ENCODE results near the gene UQCR11.

UQCR11 gene

DNA sequence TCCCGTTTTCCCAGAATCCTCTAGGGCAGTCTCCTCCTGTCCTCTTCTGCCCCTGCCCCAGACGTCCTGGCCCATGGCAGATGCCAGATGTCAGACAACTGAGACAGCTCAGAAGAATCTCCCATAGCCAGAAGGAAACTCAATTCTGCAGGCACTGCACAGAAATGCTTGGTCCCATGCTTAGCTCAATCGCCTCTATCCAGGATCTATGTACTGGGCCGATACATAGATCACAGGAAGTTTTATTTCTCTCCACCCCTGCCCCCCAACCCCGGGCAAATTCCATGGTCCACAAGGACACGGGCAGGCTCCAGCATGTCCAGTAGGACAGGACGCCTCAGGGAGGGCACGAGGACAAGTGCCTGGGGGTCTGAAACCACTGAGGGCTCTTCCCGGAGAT lies 17.4 kb downstream of the UQCR11 start:
- no peak for DNase-seq

DNA sequence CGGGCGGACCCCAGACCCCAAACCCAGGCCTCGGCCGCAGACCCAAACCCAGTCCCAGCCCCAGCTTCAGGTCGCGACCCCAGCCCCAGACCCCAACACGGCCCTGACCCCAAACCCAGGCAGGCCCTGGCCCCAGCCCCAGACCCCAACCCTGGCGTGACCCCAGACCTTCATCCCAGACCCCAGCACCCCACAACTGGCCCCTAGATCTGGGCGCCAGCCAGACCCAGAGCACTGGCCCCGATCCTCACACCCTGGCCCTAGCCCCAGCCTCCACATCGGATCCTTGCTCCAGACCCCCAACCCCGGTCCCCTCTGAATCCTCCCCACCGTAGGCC lies 20.1 kb downstream of the UQCR11 start:
- no peak for DNase-seq

DNA sequence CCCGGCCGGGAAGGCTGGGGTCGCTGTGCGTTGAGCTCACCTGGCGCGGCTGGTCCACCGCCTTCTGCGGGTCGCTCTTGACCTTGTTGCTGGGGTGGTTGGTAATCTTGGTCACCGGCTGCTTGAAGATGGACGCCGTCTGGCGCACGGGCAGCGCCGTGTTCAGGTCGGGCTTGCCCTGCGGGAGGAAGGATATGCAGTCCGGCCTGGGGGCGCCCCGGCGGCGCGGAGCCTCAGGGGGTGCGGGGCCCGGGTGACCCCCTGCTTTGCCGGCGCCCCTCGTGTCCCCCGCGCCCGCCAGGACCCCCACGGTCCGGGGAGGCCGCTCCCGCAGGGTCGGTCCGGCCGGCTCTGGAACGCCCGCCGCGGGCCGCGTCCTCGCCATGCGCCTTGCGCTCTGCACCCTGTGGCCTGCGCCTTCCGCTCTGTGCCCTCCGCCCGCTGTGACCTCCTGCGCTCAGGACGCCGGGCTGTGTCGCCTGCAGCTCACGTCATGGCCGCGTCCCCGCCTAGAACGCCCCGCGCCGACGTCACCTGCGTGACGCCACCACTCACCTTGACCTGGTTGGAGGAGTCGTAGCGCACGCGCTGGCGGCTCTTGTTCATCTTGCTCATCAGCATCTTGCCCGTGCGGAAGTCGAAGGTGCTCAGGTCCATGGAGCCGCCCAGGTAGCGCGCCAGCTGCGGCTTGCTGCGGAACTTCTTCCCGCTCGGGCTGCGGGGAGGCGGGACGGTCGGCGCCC lies 20.6 kb downstream of the UQCR11 start:
- no peak for DNase-seq

- DNase-seq: no peak
Measured at GRCh38 chr19:1582201-1582600, 23.1 kb downstream of the UQCR11 start.

DNA sequence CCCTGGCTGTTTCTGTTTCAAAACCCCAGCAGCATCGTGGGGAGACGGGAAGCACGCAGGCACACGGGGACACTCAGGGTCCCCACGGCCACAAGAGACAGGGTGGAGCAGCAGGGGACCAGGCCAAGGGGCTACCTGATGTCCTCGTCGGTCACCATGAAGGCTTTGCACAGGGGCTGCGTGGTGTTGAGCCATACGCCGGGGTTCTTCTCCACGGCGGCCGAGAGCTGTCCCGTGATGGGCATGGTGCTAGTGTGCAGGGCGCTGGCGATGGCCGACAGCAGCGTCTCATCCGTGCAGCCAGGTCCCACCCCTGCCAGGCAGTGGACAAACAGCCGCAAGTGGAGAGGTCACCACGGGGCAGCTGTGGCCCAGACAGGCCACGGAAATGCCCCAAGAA lies 24.3 kb downstream of the UQCR11 start:
- DNase-seq: no peak

DNA sequence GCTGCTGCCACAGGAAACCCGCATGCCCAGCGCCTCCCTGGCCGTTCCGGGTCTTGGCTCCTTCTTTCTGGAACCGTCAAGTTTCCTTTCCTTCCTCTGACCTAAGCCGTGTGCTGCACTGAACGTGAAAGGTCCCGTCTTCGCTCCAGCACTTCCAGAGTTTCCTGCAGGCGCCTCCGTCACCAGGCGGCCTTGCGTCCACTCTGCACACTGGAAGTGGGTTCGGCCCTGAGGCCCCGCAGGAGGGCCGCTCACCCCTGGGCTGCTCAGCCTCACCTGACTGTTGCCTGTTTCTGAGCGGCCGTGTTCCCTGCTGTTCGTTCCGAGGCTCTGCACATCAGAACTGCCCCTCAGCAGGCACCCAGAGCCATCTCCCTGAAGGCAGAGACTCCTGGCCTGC lies 24.9 kb downstream of the UQCR11 start:
- no peak for DNase-seq

GRCh38 chr19:1579222-1579621 lies 26.0 kb downstream of the UQCR11 start:
- DNase-seq: no peak

- DNase-seq: no peak
Measured at GRCh38 chr19:1577929-1578618, 27.2 kb downstream of the UQCR11 start.

DNA sequence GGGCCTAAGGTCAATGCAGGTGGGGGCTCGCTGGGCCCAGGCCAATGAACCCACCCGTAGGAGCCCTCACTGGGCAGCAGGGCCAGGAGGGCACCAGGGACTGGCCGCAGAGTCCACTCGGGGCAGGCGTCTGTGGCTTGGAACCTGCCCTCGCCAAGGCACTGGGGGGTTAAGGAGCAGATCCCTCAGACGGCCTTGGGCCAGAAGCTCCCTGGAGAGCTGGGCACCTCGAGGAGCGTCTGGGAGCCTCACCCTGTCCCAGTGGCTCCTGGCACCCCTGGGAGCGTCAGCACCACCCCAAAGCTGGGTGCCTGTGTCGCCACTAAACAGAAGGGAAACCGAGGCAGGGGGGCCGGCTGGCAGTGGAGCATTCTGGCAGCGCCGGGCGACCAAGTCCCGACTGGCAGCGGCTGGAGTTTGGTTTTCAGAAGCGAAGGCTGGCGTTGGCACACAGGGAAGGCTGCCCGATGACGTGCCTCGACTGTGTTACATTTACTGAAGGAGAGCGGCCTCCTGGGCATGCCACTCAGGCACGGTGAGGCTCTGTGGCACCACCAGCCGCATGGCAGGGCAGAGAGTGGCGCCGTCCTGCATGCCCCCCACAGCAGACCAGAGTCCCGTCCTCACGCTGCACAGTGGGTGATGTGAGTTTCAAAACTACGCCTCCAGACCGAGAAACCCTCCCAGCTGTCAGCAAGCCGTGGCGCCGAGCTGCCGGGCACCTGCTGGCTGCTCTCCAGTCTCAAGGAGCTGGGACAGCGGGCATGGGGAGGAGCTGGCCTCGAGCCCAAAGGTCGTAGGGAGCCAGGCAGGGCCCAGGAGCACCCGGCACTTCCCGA lies 28.0 kb downstream of the UQCR11 start:
- DNase-seq: no peak

GRCh38 chr19:1576242-1577089 lies 28.8 kb downstream of the UQCR11 start:
- no peak for DNase-seq

- no peak for DNase-seq
Measured at GRCh38 chr19:1575323-1576241, 29.7 kb downstream of the UQCR11 start.

DNA sequence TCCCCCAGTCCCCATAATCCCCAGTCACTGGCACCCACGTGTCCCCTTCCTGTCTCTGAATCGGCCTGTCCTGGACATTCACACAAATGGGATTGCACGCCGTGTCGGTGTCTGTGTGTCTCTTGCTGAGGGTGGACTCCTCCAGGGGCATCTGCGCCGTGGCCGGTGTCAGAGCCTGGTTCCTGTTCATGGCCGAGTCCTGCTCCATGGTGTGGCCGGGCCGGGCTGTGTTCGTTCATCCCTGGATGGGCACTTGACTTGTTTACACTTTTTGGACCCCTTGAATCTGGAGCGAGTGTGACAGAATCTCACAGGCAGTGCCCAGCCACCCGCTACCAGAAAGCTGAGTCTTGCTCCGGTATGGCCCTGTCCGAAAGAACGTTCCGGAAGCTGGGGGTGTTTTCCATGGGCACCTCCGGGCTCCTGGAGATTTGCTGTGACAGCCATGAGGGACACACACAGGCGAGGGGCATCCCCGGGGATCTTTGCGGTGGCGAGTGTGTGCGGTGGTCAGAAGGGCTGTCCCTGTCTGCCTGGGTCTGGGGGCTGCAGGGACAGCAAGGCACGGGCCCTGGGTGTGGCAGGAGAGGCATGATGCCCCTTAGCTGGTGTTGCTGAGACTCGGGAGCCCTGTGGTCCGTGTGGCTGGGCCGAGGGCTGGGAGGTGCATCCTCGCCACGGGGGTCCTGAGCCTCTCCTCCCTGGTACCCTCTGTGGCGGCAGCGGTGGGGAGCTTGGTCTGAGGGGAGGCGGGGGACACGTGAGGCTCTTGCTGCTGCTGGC lies 30.7 kb downstream of the UQCR11 start:
- no peak for DNase-seq

GRCh38 chr19:1572795-1573194 lies 32.5 kb downstream of the UQCR11 start:
- DNase-seq: no peak

GRCh38 chr19:1571358-1571757 lies 33.9 kb downstream of the UQCR11 start:
- DNase-seq: no peak

- DNase-seq: no peak
Measured at GRCh38 chr19:1570836-1571235, 34.4 kb downstream of the UQCR11 start.

GRCh38 chr19:1569997-1570396 lies 35.3 kb downstream of the UQCR11 start:
- DNase-seq: no peak

DNA sequence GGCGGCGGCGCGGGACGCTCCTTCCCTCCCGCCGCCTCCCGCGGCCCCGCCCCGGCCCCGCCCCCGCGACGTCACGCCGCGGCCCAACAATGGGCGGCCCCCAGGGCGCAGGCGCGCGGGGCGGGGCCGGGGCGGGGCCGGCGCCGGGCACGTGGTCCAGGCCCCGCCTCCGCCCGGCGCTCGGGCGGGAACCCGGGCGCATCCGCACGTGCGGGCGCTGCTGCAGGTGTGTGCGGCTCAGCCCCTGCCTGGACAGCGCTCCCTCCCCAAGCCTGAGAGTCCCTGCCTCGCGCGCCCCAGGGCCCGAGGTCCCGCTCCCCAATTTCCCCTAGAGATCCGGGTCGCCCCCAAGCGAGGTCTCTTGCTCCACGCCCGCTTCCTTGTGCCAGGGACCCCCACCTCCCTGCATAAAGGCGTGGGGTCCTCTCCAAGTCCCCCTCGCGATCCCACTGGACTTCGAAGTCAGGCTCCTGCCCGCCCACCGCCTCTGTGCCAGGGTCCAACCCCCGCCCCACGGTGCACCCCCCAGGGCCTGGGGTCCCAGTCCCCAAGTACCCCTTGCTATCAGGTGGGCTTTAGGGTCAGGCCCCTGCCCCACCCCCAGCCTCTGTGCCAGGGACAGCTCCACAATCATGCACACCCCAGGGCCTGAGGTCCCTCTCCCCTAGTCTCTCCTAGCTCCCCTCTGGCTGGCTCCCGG lies 36.8 kb downstream of the UQCR11 start, which contains the start of gene MEX3D:
Gene MEX3D, minus strand, starts transcription at position 6 of the 700 bp plus-strand sequence. CDS start 267 bp downstream, outside the sequence.
- peak; percentile 81 to 84 for DNase-seq

- DNase-seq: no peak
Measured at GRCh38 chr19:1567848-1568227, 37.4 kb downstream of the UQCR11 start.

DNA sequence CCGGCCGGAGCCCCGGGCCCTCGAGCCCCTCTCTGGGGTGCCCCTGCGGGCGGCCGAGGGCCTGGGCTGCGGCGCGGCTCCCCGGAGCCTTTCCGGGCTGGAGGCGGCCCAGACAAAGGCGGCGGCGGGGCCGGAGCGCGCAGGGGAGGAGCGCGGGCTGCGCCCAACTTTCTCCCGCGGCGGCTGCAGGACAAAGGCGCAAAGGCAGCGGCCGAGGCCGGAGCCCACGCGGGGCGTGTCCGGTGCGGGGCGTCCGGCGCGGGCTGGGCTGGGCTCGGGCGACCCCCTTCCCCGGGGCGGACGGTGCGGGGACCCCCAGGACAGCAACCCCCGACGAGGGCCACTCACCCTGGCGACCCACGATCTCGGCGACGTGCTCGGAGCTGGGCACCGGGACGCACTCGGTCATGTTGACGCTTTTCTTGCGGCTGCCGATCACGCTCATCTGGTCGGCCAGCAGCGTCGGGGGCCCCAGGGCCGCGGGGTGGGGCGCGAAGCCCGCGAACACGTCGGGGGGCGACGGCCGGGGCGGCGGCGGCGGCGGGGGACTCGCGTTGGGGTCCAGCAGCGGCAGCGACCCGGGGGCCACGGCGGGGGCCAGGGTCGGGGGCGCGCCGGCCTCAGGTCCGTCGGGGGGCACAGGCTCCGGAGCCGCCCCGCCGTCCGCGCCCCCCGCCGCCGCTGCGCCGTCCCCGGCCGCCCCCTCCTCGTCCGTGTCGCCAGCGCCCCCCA lies 38.0 kb downstream of the UQCR11 start:
- peak in 1 of 2 experiments; percentile 27 for DNase-seq

Data from activated T-cell treated with anti-CD3 and anti-CD28 coated beads, Interleukin-2, amount 50 U/mL, for 48 hours (primary cell).